Activated CD8-positive, alpha-beta T cell treated with anti-CD3 and anti-CD28 coated beads for 36 hours (primary cell): Measurements from ENCODE around the gene STARD7. TPM values are rescaled to one million over a fixed set of nuclear protein-coding genes. Genes with fewer than 3 reads are reported as not detected.
A peak's percentile ranks its signal among the peaks of the same experiment; 100 is the strongest.
"Not testable (repeated sequence)": the region's sequence is repeated elsewhere in the genome, so short reads cannot be mapped to it uniquely, and the experiment has no call there.

Experiments
- ATAC-seq: fragments of 200-7000 bp; cut with Tn5 transposase; one replicate; pipeline ENCODE4 v1.10.0; 2021; ENCODE audit warnings: mild to moderate bottlenecking, moderate library complexity
- CTCF ChIA-PET: fragments of 350-600 bp; sonication (Branson Sonifier 250); formaldehyde crosslinking; loops from one replicate; lab custom pipeline; 2021; ENCODE audit warnings: antibody characterized with exemption; lab: Charles Lee
- POLR2A ChIA-PET: fragments of 350-600 bp; sonication (Branson Sonifier 250); formaldehyde crosslinking; loops from one replicate; lab custom pipeline; 2021; ENCODE audit warnings: antibody characterized with exemption; lab: Charles Lee
- DNase-seq: peaks from one replicate; pipeline ENCODE4 v3.0.0-alpha.2; 2020
- H3K27ac Mint-ChIP-seq: one replicate; pipeline ENCODE4 v1.8.0; 2021; ENCODE audit warnings: mild to moderate bottlenecking, mixed read lengths
- H3K27me3 Mint-ChIP-seq: one replicate; pipeline ENCODE4 v1.8.0; 2021; ENCODE audit warnings: mixed read lengths
- H3K36me3 Mint-ChIP-seq: one replicate; pipeline ENCODE4 v1.8.0; 2021; ENCODE audit warnings: low read depth, mixed read lengths
- H3K4me1 Mint-ChIP-seq: one replicate; pipeline ENCODE4 v1.8.0; 2021; ENCODE audit warnings: low read depth, mixed read lengths
- H3K4me3 Mint-ChIP-seq: one replicate; pipeline ENCODE4 v1.8.0; 2021; ENCODE audit warnings: mild to moderate bottlenecking, moderate library complexity, mixed read lengths
- H3K9me3 Mint-ChIP-seq: one replicate; pipeline ENCODE4 v1.8.0; 2021; ENCODE audit warnings: mixed read lengths
- intact Hi-C: fragments of 100-400 bp; cut with micrococcal nuclease; formaldehyde crosslinking; loops from one replicate; pipeline ENCODE4 v1.10.0; 2022
- total RNA-seq, 2 experiments: library from RNA; stranded (reverse); gene quantifications; one replicate each; pipeline ENCODE4 v1.2.3, GENCODE V29; 2021
- TF ChIP-seq, protein P1 (sequence below): fragments of 200-600 bp; IDR thresholded peaks from one replicate; pipeline ENCODE4 v1.8.0; 2022; ENCODE audit warnings: antibody characterized with exemption, mild to moderate bottlenecking

The STARD7 gene
- total RNA-seq, 2 experiments from 2014 or later = 145 to 149 TPM

DNA sequence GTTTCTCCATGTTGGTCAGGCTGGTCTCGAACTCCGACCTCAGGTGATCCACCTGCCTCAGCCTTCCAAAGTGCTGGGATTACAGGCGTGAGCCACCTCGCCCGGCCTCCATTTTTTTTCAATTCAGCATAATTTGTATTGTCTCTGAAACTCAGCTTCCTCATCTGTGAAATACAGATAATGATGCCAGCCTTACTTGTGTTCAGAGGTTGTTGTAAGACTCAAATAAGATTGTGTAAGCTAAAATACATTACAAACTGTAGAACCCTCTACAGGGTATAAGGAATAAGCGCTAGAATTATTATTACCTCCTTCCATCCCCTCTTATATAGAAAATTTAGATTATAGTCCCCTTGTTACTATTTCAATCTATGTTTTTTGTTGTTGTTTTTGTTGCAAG lies 24.8 kb upstream of the STARD7 start:
- POLR2A ChIA-PET = interaction anchor here (0.7 to 1.8 kb wide), 3 partner anchors 20 to 25 kb away, joined by 3 to 5 read pairs (median 4); partner anchors contain the start of gene STARD7
- no peak for ATAC-seq

DNA sequence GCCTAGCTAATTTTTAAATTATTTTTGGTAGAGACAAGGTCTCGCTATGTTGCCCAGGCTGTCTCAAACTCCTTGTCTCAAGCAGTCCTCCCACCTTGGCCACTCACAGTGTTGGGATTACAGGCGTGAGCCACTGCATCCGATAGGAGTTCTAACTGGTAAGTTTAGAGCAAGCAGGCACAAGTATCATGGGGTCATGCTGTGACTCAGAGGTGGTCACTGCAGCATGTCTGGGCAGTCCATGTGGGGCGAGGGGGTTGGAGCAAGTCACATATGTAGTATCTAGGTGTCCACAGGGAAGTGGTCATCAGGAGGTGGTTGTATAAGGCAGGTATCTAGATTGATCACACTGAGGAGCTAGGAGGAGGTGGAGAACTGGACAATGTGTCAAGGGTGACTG lies 22.7 kb upstream of the STARD7 start:
- H3K4me1 Mint-ChIP-seq = peaks cover 2% of the 10 kb centered on the region
- POLR2A ChIA-PET = interaction anchor here (1.0 to 1.9 kb wide), 3 partner anchors 10 to 23 kb away, joined by 3 to 7 read pairs (median 3); partner anchors contain the start of gene STARD7
- intact Hi-C loops = no loop called here
- peaks cover 2% of the 10 kb centered on the region for H3K36me3 Mint-ChIP-seq
- no peaks in the 10 kb centered on the region for H3K27me3 Mint-ChIP-seq
- H3K27ac Mint-ChIP-seq = no peak overlapping the region
- H3K4me3 Mint-ChIP-seq = no peak overlapping the region
- no peaks in the 10 kb centered on the region for H3K9me3 Mint-ChIP-seq
- DNase-seq (no peak), ATAC-seq (no peak)
- TF ChIP-seq, protein P1, sequence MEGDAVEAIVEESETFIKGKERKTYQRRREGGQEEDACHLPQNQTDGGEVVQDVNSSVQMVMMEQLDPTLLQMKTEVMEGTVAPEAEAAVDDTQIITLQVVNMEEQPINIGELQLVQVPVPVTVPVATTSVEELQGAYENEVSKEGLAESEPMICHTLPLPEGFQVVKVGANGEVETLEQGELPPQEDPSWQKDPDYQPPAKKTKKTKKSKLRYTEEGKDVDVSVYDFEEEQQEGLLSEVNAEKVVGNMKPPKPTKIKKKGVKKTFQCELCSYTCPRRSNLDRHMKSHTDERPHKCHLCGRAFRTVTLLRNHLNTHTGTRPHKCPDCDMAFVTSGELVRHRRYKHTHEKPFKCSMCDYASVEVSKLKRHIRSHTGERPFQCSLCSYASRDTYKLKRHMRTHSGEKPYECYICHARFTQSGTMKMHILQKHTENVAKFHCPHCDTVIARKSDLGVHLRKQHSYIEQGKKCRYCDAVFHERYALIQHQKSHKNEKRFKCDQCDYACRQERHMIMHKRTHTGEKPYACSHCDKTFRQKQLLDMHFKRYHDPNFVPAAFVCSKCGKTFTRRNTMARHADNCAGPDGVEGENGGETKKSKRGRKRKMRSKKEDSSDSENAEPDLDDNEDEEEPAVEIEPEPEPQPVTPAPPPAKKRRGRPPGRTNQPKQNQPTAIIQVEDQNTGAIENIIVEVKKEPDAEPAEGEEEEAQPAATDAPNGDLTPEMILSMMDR = no peak
- CTCF ChIA-PET = interaction anchor here (1.8 kb wide), 1 partner anchor 57 kb away, joined by 5 read pairs; no protein-coding TSS in a partner anchor

More for the DNA sequence above, 24.8 kb upstream of the STARD7 start:
- no peak for DNase-seq
- peaks cover 2% of the 10 kb centered on the region for H3K36me3 Mint-ChIP-seq
- intact Hi-C loops = no loop called here
- CTCF ChIA-PET = interaction anchor here (0.9 to 1.9 kb wide), 4 partner anchors 9 to 117 kb away, joined by 3 to 6 read pairs (median 4); partner anchors contain the start of gene ADRA2B
- H3K27me3 Mint-ChIP-seq = no peaks in the 10 kb centered on the region
- no peaks in the 10 kb centered on the region for H3K9me3 Mint-ChIP-seq
- no peak overlapping the region for H3K27ac Mint-ChIP-seq
- TF ChIP-seq, protein P1 = no peak
- no peak overlapping the region for H3K4me3 Mint-ChIP-seq
- H3K4me1 Mint-ChIP-seq = peaks cover 2% of the 10 kb centered on the region

DNA sequence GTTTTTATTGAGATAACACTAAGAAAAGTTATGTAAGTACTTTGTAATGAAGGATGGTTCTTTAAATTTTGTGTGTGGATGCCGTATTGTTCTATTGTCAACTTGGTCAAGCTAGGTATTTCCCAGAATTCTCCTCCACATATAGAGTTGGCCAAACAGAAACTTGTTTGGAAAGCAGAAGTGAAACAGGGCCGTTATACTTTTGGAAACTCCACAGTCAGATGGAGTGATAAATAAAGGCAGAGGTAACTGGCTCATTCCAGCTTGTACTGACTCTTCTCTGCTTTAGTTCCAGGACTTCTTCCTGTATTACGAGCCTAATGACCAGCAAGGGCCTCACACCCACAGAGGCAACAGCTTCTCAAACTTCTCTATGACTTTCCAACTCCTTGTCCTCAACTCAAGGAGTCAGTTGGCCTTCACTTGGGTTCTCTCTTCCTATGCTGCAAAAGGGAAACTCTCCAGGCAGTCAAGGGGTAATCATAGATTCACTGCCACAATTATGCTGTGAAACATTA lies 16.4 kb upstream of the STARD7 start:
- Mint-ChIP-seq H3K27me3 (no peaks in the 10 kb centered on the region), H3K9me3 (no peaks in the 10 kb centered on the region), H3K27ac (peak overlapping the region; percentile 56), H3K36me3 (peaks cover 4% of the 10 kb centered on the region), H3K4me1 (peaks cover 11% of the 10 kb centered on the region), H3K4me3 (no peak overlapping the region)
- ChIA-PET CTCF (no interaction called here), POLR2A (interaction anchor here (0.7 kb wide), 1 partner anchor 17 kb away, joined by 4 read pairs; the partner anchor contains the start of gene STARD7)
- intact Hi-C loops = no loop called here
- TF ChIP-seq, protein P1 = no peak
- ATAC-seq = no peak
- no peak for DNase-seq

DNA sequence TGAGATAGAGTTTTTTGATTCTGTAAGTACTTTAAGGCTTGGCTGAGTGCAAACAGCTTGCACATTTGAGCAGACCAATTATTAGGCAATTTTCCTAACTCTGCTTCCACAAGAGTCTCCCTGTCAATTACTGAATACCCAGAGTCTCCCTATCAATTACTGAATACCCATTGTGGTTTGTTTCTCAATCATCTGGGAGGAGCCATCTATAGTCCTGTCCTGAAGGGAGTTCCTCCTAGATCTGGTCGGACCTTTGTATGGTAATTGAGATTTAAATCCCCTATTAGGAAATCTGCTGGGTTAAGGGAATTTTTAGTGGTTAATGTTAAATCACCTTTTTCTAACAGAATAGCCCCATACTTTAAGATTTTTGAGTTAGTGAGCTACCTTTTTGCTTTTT lies 12.5 kb upstream of the STARD7 start:
- H3K4me3 Mint-ChIP-seq, ATAC-seq, H3K27ac Mint-ChIP-seq, DNase-seq, H3K4me1 Mint-ChIP-seq, H3K27me3 Mint-ChIP-seq, intact Hi-C loops, CTCF ChIA-PET, H3K9me3 Mint-ChIP-seq, H3K36me3 Mint-ChIP-seq: not testable (repeated sequence)
- POLR2A ChIA-PET = interaction anchor here (0.7 kb wide), 1 partner anchor 46 kb away, joined by 3 read pairs; no protein-coding TSS in a partner anchor

DNA sequence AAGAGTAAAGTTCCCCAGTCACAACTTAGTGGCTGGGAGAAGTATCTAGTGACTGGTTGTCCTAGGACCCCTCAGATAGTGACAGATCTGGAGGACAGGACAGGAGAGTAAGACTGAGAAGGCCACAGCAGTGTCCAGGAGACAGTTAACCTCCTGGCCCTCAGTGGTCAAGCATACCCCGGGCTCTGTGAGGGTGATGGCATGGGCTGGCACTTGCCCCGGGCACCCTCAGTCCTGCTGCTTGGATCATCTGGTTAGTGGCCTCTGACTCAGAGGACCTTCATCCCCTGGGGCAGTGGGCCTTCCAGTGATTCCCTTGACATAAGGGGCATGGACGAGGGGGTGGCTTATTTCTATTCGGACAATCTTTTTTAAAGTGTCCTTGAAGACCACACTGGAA lies 11.3 kb upstream of the STARD7 start:
- H3K4me1 Mint-ChIP-seq, H3K9me3 Mint-ChIP-seq, ATAC-seq, intact Hi-C loops, H3K36me3 Mint-ChIP-seq, H3K27ac Mint-ChIP-seq, CTCF ChIA-PET, DNase-seq, H3K4me3 Mint-ChIP-seq, H3K27me3 Mint-ChIP-seq, POLR2A ChIA-PET: not testable (repeated sequence)

DNA sequence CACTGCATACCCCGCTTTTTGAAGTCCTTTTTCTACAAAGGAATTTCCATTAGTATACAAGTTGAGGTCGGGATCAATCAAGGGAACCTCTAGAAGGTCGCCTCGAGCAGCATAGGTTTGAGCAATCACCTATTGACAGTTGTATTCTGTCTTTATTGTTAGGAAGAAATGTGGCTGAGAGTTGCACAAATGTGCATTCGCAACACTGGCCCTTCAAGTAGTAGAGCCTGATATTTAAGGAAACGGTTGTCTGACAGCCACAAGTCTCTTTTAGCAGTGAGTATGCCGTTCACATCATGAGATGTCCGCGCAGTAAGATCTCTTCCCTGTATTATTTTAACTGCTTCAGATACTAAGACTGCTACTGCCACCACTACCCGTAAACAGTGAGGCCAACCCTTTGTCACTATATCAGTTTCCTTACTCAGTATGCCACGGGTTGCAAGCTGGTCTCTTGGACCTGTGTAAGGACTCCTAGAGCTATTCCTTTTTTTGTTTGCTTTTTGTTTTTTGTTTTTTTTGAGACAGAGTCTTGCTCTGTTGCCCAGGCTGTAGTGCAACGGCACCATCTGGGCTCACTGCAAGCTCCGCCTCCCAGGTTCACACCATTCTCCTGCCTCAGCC lies 10.0 kb upstream of the STARD7 start:
- no peaks in the 10 kb centered on the region for H3K36me3 Mint-ChIP-seq
- H3K27me3 Mint-ChIP-seq = no peaks in the 10 kb centered on the region
- ChIA-PET CTCF (no interaction called here), POLR2A (no interaction called here)
- no peaks in the 10 kb centered on the region for H3K9me3 Mint-ChIP-seq
- H3K4me3 Mint-ChIP-seq = no peak overlapping the region
- no peaks in the 10 kb centered on the region for H3K4me1 Mint-ChIP-seq
- no peak for ATAC-seq
- intact Hi-C loops = no loop called here
- no peak for DNase-seq
- TF ChIP-seq, protein P1 = no peak
- no peak overlapping the region for H3K27ac Mint-ChIP-seq
